ENCODE measurements around the gene LECT2. TPM values are rescaled to one million over a fixed set of nuclear protein-coding genes. Genes with fewer than 3 reads are reported as not detected.

Gene LECT2
- total RNA-seq, 1 experiment from 2014 or later, result not detected

GRCh38 chr5:135941711-135942110 is 13.1 kb downstream of the LECT2 start (continued):
- TF ChIP-seq ZBTB33 (IDR thresholded peaks at IDR 0.05; ENCODE audit: extremely low read depth, insufficient replicate concordance, low read length), result no peak
- TF ChIP-seq ZNF274 (IDR thresholded peaks at IDR 0.05; ENCODE audit: low read depth, low read length), result no peak
- no peak for TF ChIP-seq SRF (IDR thresholded peaks at IDR 0.05; ENCODE audit: low read depth)
- no peak for TF ChIP-seq EGR1 (IDR thresholded peaks at IDR 0.05; ENCODE audit: low read depth)
- no peak for TF ChIP-seq RAD21 (IDR thresholded peaks at IDR 0.05; ENCODE audit: low read depth)

GRCh38 chr5:135937245-135937911 is 17.4 kb downstream of the LECT2 start:
- no peaks in the 10 kb centered on the region for H3K4me1 ChIP-seq (ENCODE audit: control insufficient read depth in 1 of 2, insufficient read depth in 2 of 2, low read length in 2 of 2)
- CTCF ChIA-PET, result interaction anchor here (1.1 to 1.4 kb wide), 2 partner anchors 120 to 144 kb away, joined by 3 to 4 read pairs; no protein-coding TSS in a partner anchor
- H3K27ac ChIP-seq (ENCODE audit: low read depth, low read length), result no peak overlapping the region
- DNase-seq (ENCODE audit: low read depth, low spot score) (no peak), ATAC-seq (no peak)
- no peaks in the 10 kb centered on the region for H3K79me2 ChIP-seq (ENCODE audit: insufficient read depth, low read length)
- no peak overlapping the region for H3K4me3 ChIP-seq (replicated peaks in 1 of 2; ENCODE audit: low read depth in 1 of 2, low read length in 2 of 2)
- no peaks in the 10 kb centered on the region for H3K36me3 ChIP-seq (ENCODE audit: control insufficient read depth in 1 of 2, insufficient read depth in 2 of 2, low read length in 2 of 2)
- no peaks in the 10 kb centered on the region for H3K9me2 ChIP-seq (ENCODE audit: insufficient read depth)
- H3K4me2 ChIP-seq (ENCODE audit: low read length), result no peak overlapping the region
- RAD21 ChIA-PET (ENCODE audit: low non-redundant PET in 1 of 2, low total read pairs in 2 of 2, uncharacterized antibody in 2 of 2, unreplicated experiment in 2 of 2), result no interaction called here
- peaks cover 61% of the 10 kb centered on the region for H3K27me3 ChIP-seq (ENCODE audit: insufficient read depth, low read length)
- BruUV-seq (replicated peaks), result no TSS peak
- H2AFZ ChIP-seq (ENCODE audit: low read depth, low read length, poor library complexity, severe bottlenecking), result no peak overlapping the region
- H4K20me1 ChIP-seq (ENCODE audit: insufficient read depth), result no peaks in the 10 kb centered on the region
- POLR2A ChIA-PET, result no interaction called here
- H3K9me3 ChIP-seq (ENCODE audit: control insufficient read depth in 1 of 2, insufficient read depth in 1 of 2, low read depth in 1 of 2, low read length in 2 of 2), result no peaks in the 10 kb centered on the region
- H3K9ac ChIP-seq (ENCODE audit: low read length), result no peak overlapping the region
- intact Hi-C loops (cut with micrococcal nuclease), result loop anchor here (5.0 kb wide), 1 partner anchor 35 kb away; no protein-coding TSS in a partner anchor
- TF ChIP-seq RAD21 (IDR thresholded peaks at IDR 0.05; ENCODE audit: low read depth) (no peak), REST (IDR thresholded peaks at IDR 0.05; ENCODE audit: low read depth) (no peak), FOSL1 (IDR thresholded peaks at IDR 0.05; ENCODE audit: low read depth) (no peak), JUND (IDR thresholded peaks at IDR 0.05) (no peak), POLR2AphosphoS5 (IDR thresholded peaks at IDR 0.05; ENCODE audit: low read depth, low read length) (no peak), EGR1 (IDR thresholded peaks at IDR 0.05; ENCODE audit: low read depth) (no peak), MAX (IDR thresholded peaks at IDR 0.05) (no peak), CTCF (IDR thresholded peaks at IDR 0.05 in 2 of 3, conservative IDR thresholded peaks at IDR 0.05 in 1 of 3; ENCODE audit: borderline replicate concordance in 1 of 3, insufficient read depth in 1 of 3, low read depth in 2 of 3, low read length in 2 of 3) (no peak), CEBPB (IDR thresholded peaks at IDR 0.05; ENCODE audit: low read depth) (no peak), SP1 (IDR thresholded peaks at IDR 0.05; ENCODE audit: low read depth) (no peak), SIN3A (IDR thresholded peaks at IDR 0.05; ENCODE audit: low read depth) (no peak), SRF (IDR thresholded peaks at IDR 0.05; ENCODE audit: low read depth) (no peak), YY1 (IDR thresholded peaks at IDR 0.05; ENCODE audit: extremely low read depth, insufficient replicate concordance, low read depth, low read length) (no peak)

Data from HCT116 (cell line).